Measurements from ENCODE around the gene MSI2. TPM values are rescaled to one million over a fixed set of nuclear protein-coding genes. Genes with fewer than 3 reads are reported as not detected.

MSI2 gene
- total and polyA plus RNA-seq, 9 of the 15 experiments (the other 6 are each of a cell fraction or from before 2014, with no cell fraction given): 4.6 to 61.8 (median 42.4) TPM

DNA sequence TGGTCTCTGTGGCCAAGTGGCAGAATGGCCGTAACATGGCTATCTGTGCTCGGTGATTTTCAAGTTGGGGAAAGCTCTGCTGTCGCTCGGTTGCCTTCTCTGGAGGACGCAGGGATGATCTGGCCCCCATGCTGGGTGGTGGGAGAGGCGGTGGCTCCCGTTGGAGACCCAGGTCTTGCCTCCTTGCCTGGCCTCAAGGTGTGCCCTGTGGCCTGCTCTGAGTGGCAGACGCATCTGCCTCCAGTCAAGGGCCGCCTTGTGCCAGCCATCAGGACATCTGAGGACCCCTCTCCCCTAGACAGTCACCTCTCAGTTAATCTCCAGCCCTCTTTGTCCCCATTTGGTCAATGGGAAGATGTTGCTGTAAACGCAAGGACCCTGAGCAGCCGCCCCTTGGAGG, 322.9 kb downstream of the MSI2 start:
- no peaks in the 10 kb centered on the region for H3K9me3 ChIP-seq (replicated peaks; ENCODE audit: control insufficient read depth, insufficient read depth, low read depth, low read length)
- intact Hi-C loops (cut with micrococcal nuclease) (no loop called here), in situ Hi-C loops (cut with MboI) (no loop called here)
- ATAC-seq (no peak), DNase-seq (ENCODE audit: extremely low read depth in 1 of 4, low spot score in 3 of 4) (no peak), FAIRE-seq (no peak)
- no TSS peak for BruUV-seq (replicated peaks)
- 0 out of 2 replicates have a peak, but pooled peaks cover 6% of the 10 kb centered on the region for H4K20me1 ChIP-seq (replicated peaks; ENCODE audit: control insufficient read depth, insufficient read depth, low read length)
- H2AFZ ChIP-seq (ENCODE audit: low read depth, low read length): no peak overlapping the region
- no peak overlapping the region for H3K27ac ChIP-seq (ENCODE audit: extremely low read depth, low read depth, low read length)
- no peaks in the 10 kb centered on the region for H3K4me1 ChIP-seq (replicated peaks in 1 of 2; ENCODE audit: control insufficient read depth in 2 of 2, insufficient read depth in 2 of 2, low read length in 2 of 2)
- no peak overlapping the region for H3K4me3 ChIP-seq
- ChIA-PET CTCF (ENCODE audit: low intra/inter-chr PET ratio) (no interaction called here), POLR2A (interaction anchor here (0.6 kb wide), 1 partner anchor 10 kb away, joined by 3 read pairs; no protein-coding TSS in a partner anchor)
- H3K27me3 ChIP-seq (ENCODE audit: control insufficient read depth in 2 of 2, insufficient read depth in 2 of 2, low read length in 2 of 2): no peaks in the 10 kb centered on the region
- H3K4me2 ChIP-seq (ENCODE audit: insufficient read depth, low read length): no peak overlapping the region
- 90% methylated on average over 11 of the region's 11 CpGs for WGBS (ENCODE audit: insufficient coverage, low coverage, missing lambda C conversion rate)
- H3K9ac ChIP-seq (ENCODE audit: insufficient read depth in 1 of 2, low read depth in 2 of 2, low read length in 2 of 2): no peak overlapping the region
- no peaks in the 10 kb centered on the region for H3K9me1 ChIP-seq (ENCODE audit: control insufficient read depth, insufficient read depth, low read length)
- no peaks in the 10 kb centered on the region for H3K79me2 ChIP-seq (ENCODE audit: control insufficient read depth, insufficient read depth, low read length)
- H3K36me3 ChIP-seq (ENCODE audit: control insufficient read depth, insufficient read depth, low read length): no peaks in the 10 kb centered on the region
- TF ChIP-seq, protein P1, sequence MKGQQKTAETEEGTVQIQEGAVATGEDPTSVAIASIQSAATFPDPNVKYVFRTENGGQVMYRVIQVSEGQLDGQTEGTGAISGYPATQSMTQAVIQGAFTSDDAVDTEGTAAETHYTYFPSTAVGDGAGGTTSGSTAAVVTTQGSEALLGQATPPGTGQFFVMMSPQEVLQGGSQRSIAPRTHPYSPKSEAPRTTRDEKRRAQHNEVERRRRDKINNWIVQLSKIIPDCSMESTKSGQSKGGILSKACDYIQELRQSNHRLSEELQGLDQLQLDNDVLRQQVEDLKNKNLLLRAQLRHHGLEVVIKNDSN (CRISPR knock-in tag; IDR thresholded peaks at IDR 0.05): no peak
- TF ChIP-seq HDAC2 (IDR thresholded peaks at IDR 0.05) (no peak), BHLHE40 (IDR thresholded peaks at IDR 0.05; ENCODE audit: low read length) (no peak), JUND (IDR thresholded peaks at IDR 0.05; ENCODE audit: borderline replicate concordance, low read depth, low read length) (no peak), JUND (tag; IDR thresholded peaks at IDR 0.05; ENCODE audit: borderline replicate concordance, low read depth, low read length) (no peak), PRPF4 (IDR thresholded peaks at IDR 0.05; ENCODE audit: insufficient read depth, low read depth, low read length, poor library complexity, severe bottlenecking) (no peak), NRF1 (conservative IDR thresholded peaks at IDR 0.05 in 1 of 2, IDR thresholded peaks at IDR 0.05 in 1 of 2) (no peak), ZFP36 (IDR thresholded peaks at IDR 0.05; ENCODE audit: low read depth, low read length, partially characterized antibody) (no peak), ZNF282 (CRISPR knock-in tag; IDR thresholded peaks at IDR 0.05) (no peak), ZNF41 (CRISPR knock-in tag; conservative IDR thresholded peaks at IDR 0.05) (no peak), ZNF395 (CRISPR knock-in tag; IDR thresholded peaks at IDR 0.05) (no peak)
- TF ChIP-seq, protein P2, sequence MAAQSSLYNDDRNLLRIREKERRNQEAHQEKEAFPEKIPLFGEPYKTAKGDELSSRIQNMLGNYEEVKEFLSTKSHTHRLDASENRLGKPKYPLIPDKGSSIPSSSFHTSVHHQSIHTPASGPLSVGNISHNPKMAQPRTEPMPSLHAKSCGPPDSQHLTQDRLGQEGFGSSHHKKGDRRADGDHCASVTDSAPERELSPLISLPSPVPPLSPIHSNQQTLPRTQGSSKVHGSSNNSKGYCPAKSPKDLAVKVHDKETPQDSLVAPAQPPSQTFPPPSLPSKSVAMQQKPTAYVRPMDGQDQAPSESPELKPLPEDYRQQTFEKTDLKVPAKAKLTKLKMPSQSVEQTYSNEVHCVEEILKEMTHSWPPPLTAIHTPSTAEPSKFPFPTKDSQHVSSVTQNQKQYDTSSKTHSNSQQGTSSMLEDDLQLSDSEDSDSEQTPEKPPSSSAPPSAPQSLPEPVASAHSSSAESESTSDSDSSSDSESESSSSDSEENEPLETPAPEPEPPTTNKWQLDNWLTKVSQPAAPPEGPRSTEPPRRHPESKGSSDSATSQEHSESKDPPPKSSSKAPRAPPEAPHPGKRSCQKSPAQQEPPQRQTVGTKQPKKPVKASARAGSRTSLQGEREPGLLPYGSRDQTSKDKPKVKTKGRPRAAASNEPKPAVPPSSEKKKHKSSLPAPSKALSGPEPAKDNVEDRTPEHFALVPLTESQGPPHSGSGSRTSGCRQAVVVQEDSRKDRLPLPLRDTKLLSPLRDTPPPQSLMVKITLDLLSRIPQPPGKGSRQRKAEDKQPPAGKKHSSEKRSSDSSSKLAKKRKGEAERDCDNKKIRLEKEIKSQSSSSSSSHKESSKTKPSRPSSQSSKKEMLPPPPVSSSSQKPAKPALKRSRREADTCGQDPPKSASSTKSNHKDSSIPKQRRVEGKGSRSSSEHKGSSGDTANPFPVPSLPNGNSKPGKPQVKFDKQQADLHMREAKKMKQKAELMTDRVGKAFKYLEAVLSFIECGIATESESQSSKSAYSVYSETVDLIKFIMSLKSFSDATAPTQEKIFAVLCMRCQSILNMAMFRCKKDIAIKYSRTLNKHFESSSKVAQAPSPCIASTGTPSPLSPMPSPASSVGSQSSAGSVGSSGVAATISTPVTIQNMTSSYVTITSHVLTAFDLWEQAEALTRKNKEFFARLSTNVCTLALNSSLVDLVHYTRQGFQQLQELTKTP (IDR thresholded peaks at IDR 0.05; ENCODE audit: low read depth in 1 of 2, partially characterized antibody in 2 of 2): no peak

Measured in K562 (cell line).